ENCODE data around the gene TCEAL1.

The TCEAL1 gene

DNA sequence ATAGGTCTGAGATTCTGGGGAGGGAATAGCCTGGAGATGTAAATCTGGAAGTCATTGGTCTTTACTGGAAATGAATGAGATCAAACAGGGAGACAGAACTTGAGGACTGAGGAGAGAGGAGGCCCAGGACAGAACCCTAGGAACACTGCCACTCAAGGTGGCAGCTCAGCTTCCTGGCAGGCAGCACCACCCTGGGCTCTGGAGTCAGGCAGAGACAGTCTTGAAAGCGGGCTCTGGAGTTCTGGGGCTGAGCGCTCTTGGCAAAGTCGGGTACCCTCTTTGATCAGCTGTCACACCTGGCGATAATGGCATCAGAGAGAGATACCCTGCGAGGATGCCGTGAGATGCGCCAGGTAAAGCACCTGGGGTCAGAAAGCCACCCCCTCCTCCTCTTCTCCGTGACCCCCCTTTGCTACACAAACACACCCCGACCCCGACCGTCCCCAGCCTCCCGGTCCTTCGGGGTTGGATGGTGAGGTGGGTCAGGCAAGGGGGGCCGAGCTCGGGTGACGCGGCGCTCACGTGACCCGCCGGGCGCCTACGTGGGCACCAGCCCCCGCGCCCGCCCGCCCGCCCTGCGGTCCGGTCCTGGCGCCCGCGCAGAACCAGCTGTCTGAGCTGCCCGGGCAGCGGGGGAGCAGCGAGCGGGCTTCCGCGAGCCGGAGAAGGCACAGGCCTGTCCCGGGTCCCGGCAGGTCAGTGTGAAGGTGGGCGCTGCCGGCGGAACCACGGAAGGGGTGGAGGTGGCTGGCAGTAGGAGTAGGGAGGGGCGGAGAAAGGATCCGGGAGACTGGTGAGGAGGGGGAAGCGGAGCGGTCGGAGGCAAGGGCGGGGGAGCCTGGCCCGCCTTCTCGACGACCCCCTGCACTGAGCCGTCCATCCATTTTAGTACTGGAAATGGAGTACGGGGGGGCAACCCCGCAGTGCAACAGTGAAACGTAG is 21.1 kb upstream of the TCEAL1 start, which contains the start of gene TCEAL3:
Gene TCEAL3, plus strand, starts transcription at position 600 of the 942 bp plus-strand sequence. CDS start 1,102 bp downstream, outside the sequence.
- no peak for DNase-seq (ENCODE audit: extremely low read depth, low read depth)
- TF ChIP-seq, protein P1, sequence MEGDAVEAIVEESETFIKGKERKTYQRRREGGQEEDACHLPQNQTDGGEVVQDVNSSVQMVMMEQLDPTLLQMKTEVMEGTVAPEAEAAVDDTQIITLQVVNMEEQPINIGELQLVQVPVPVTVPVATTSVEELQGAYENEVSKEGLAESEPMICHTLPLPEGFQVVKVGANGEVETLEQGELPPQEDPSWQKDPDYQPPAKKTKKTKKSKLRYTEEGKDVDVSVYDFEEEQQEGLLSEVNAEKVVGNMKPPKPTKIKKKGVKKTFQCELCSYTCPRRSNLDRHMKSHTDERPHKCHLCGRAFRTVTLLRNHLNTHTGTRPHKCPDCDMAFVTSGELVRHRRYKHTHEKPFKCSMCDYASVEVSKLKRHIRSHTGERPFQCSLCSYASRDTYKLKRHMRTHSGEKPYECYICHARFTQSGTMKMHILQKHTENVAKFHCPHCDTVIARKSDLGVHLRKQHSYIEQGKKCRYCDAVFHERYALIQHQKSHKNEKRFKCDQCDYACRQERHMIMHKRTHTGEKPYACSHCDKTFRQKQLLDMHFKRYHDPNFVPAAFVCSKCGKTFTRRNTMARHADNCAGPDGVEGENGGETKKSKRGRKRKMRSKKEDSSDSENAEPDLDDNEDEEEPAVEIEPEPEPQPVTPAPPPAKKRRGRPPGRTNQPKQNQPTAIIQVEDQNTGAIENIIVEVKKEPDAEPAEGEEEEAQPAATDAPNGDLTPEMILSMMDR (IDR thresholded peaks at IDR 0.05; ENCODE audit: low read depth, low read length), result no peak

DNA sequence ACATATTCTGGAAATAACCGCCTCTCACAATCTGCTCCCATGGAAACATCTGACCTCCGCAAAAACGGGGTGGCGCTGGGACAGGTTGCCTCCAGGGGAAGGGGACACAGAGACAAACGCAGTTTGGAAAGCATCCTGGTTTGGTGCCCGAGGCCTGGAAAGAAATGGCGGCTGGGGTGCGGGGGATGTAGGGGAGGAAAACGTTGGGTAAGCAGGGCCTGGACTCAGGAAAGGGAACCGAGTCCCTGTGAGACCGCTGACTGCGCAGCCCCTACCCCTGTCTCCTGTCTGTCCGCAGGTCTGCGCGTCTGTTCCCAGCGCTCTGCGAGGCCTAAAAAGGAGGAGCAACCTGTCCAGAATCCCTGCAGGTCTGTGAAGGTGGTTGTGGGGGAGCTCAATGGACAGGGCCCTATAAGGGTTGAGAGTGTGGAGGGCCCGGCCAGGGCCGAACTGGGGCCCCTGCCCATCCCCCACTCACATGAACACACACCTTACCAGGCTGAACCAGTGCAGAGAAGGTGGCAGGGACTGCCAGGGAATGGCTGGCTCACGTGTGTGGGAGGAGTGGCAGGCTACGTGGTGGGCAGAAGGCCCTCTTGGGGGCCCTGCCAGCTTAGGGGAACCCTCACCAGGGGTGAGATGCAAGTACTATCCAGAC is 20.3 kb upstream of the TCEAL1 start:
- DNase-seq (ENCODE audit: extremely low read depth, low read depth), result no peak
- TF ChIP-seq, protein P1 (IDR thresholded peaks at IDR 0.05; ENCODE audit: low read depth, low read length), result no peak

DNA sequence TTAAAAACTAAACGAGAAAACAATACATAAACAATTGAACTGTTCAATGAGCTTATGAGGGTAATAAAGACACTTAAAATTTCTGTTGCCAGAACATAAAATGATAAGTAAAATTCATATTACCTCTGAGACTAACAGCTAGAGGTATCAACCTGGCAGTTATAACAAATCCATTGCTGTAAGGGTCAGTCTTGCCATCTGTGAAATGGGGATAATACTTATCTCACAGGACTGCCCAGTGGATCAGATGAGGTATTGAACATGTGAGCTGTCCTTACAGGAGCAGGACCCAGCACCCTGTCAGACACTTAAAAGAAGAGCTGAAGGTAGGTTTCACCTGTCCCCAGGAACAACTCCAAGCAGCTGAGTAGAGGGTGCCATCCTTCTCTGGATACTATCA is 18.5 kb upstream of the TCEAL1 start:
- no peak for DNase-seq (ENCODE audit: extremely low read depth, low read depth)
- TF ChIP-seq, protein P1 (IDR thresholded peaks at IDR 0.05; ENCODE audit: low read depth, low read length), result no peak

DNA sequence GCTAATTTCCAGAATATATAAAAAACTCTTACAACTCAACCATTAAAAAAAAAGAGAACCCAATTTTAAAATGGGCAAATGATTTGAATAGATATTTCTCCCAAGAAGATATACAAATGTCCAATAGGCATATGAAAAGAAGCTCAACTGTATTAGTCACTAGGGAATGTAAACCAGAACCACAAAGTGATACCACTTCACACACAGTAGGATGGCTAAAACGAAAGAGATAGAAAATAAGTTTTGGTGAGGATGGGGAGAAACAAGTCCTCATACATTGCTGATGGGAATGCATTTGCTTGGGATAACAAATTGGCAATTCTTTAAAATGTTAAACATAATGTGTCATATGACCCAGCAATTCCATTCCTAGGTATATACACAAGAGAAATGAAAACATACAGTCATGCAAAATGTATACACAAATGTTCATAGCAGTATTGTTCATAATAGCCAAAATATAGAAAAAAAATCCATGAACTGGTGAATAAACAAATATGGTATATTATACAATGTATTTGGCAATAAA is 15.3 kb upstream of the TCEAL1 start:
- no peak for DNase-seq (ENCODE audit: extremely low read depth, low read depth)
- TF ChIP-seq, protein P1 (IDR thresholded peaks at IDR 0.05; ENCODE audit: low read depth, low read length), result no peak

DNA sequence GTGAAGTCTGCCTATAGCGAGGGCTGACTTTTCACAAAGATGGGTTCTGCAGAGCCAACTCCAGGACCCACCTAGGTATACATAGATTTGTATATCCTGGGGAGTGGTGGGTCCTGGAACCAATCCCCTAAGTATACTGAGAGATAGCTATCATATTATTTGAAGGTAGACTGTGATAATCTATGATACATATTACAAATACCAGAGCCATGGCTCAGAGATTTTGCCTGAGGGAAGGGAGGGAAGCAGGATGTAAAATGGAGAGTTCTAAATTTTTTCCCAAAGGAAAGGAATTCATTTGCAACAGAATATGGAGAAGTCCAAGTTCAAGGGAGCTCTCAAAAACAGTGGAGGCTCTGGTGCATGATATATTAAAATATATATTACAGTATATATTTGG is 13.8 kb upstream of the TCEAL1 start:
- no peak for DNase-seq (ENCODE audit: extremely low read depth, low read depth)
- TF ChIP-seq, protein P1 (IDR thresholded peaks at IDR 0.05; ENCODE audit: low read depth, low read length), result no peak

DNA sequence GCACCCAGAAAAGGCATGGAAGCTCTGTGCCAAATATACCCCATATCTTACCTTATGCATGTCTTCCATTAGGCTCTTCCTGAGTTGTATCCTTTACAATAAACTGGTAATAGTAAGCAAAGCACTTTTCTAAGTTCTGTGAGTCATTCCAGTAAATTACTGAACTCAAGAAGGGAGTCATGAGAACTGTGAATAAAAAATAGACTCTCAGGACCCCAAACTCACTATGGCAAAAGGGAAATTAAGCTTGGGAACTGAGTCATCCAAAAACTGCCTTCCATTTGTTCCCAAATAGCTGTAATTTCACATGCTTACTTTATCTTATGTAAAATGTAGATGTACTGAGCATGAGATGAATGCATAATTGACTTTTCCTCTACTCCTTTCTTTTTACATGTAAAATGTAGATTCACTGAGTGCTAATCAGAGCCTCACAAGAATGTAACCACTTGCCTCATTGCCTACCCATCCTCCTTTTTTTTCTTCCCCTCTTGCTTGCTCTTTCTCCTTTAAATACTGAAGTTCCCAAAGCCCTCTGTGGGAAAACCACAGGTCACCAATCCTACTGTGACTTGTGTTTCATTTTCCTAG is 12.9 kb upstream of the TCEAL1 start:
- no peak for DNase-seq (ENCODE audit: extremely low read depth, low read depth)
- TF ChIP-seq, protein P1 (IDR thresholded peaks at IDR 0.05; ENCODE audit: low read depth, low read length), result no peak
